OCI-LY7 (cell line): ENCODE data around the gene IPCEF1. TPM values are rescaled to one million over a fixed set of nuclear protein-coding genes. Genes with fewer than 3 reads are reported as not detected.

Experiments
- BruUV-seq: library from RNA; stranded (reverse); fragments of 400-500 nt; replicated peaks from 2 replicates; lab custom pipeline; 2021; lab: Mats Ljungman, UMichigan
- CTCF ChIA-PET: fragments of 300-600 bp; sonication (Branson Sonifier 250); formaldehyde crosslinking; loops from one replicate; lab custom pipeline; 2022; ENCODE audit warnings: antibody characterized with exemption; ENCODE audit not compliant: unreplicated experiment; lab: Charles Lee
- POLR2A ChIA-PET: fragments of 300-600 bp; sonication (Branson Sonifier 250); formaldehyde crosslinking; loops from one replicate; lab custom pipeline; 2022; ENCODE audit warnings: antibody characterized with exemption; lab: Charles Lee
- DNase-seq: peaks from one replicate; pipeline ENCODE4 v3.0.0-alpha.2; 2015; ENCODE audit warnings: low spot score
- H2AFZ ChIP-seq: fragments of 200-600 bp; sonication (generic), shearing (Covaris generic); 2 replicates; pipeline ENCODE4 v1.6.1; 2014; ENCODE audit warnings: mild to moderate bottlenecking, antibody characterized with exemption, low read length, moderate library complexity
- H3K27ac ChIP-seq: fragments of 200-600 bp; sonication (generic); 2 replicates; pipeline ENCODE4 v1.5.1; 2014; ENCODE audit warnings: mixed run types, low read depth, mild to moderate bottlenecking, moderate library complexity, low read length, inconsistent platforms; ENCODE audit not compliant: poor library complexity, severe bottlenecking
- H3K36me3 ChIP-seq: fragments of 200-600 bp; sonication (generic); 2 replicates; pipeline ENCODE4 v1.6.1; 2014; ENCODE audit warnings: mild to moderate bottlenecking, antibody characterized with exemption, low read length, moderate library complexity, mixed read lengths; ENCODE audit not compliant: insufficient read depth
- H3K4me1 ChIP-seq: fragments of 200-600 bp; sonication (generic); 2 replicates; pipeline ENCODE4 v1.5.1; 2014; ENCODE audit warnings: mild to moderate bottlenecking, low read length; ENCODE audit not compliant: insufficient read depth, poor library complexity, severe bottlenecking
- H3K4me2 ChIP-seq: fragments of 200-600 bp; sonication (generic); 2 replicates; pipeline ENCODE4 v1.6.1; 2014; ENCODE audit warnings: mild to moderate bottlenecking, low read length
- H3K4me3 ChIP-seq: fragments of 200-600 bp; sonication (generic); 2 replicates; pipeline ENCODE4 v1.5.1; 2014; ENCODE audit warnings: mild to moderate bottlenecking, low read depth, low read length; ENCODE audit not compliant: poor library complexity, severe bottlenecking
- H3K79me2 ChIP-seq: fragments of 200-600 bp; sonication (generic); 2 replicates; pipeline ENCODE4 v1.6.1; 2016; ENCODE audit warnings: low read depth, mild to moderate bottlenecking, low read length, moderate library complexity, mixed read lengths; ENCODE audit not compliant: insufficient read depth
- H3K9me2 ChIP-seq: fragments of 200-600 bp; sonication (generic); 2 replicates; pipeline ENCODE4 v1.6.1; 2016; ENCODE audit warnings: mild to moderate bottlenecking, low read length, mixed read lengths; ENCODE audit not compliant: insufficient read depth
- H3K9me3 ChIP-seq: fragments of 200-600 bp; sonication (generic); 2 replicates; pipeline ENCODE4 v1.6.1; 2014; ENCODE audit warnings: mild to moderate bottlenecking, mixed run types, low read length, mixed read lengths
- H4K20me1 ChIP-seq: fragments of 200-600 bp; sonication (generic); 2 replicates; pipeline ENCODE4 v1.6.1; 2014; ENCODE audit warnings: mild to moderate bottlenecking, antibody characterized with exemption, low read length, moderate library complexity, mixed read lengths; ENCODE audit not compliant: insufficient read depth
- EZH2phosphoT487 ChIP-seq: fragments of 200-600 bp; sonication (generic); IDR thresholded peaks from 2 replicates; pipeline ENCODE4 v1.6.1; 2018; ENCODE audit warnings: low read depth, borderline replicate concordance, mild to moderate bottlenecking, mixed run types, antibody characterized with exemption, low read length, moderate library complexity, mixed read lengths
- intact Hi-C: fragments of 100-400 bp; cut with micrococcal nuclease; formaldehyde crosslinking; loops from one replicate; pipeline ENCODE4 v1.10.0; 2022; ENCODE audit not compliant: unreplicated experiment
- total RNA-seq, 2 experiments: library from RNA; depleted of rRNA in 1 of 2; stranded (reverse); fragments of >200 nt in 1 of 2; shearing (Covaris generic) in 1 of 2; gene quantifications; 2 replicates each; pipeline ENCODE4 v1.2.3, GENCODE V29; 2014 to 2022
- TF ChIP-seq, protein P1 (sequence below): fragments of 200-600 bp; sonication (generic); conservative IDR thresholded peaks from 2 replicates; pipeline ENCODE4 v1.5.1; 2014; ENCODE audit warnings: mild to moderate bottlenecking, antibody characterized with exemption, low read length, moderate library complexity, mixed read lengths

Gene IPCEF1
- total RNA-seq, 2 experiments from 2014 or later = not detected

DNA sequence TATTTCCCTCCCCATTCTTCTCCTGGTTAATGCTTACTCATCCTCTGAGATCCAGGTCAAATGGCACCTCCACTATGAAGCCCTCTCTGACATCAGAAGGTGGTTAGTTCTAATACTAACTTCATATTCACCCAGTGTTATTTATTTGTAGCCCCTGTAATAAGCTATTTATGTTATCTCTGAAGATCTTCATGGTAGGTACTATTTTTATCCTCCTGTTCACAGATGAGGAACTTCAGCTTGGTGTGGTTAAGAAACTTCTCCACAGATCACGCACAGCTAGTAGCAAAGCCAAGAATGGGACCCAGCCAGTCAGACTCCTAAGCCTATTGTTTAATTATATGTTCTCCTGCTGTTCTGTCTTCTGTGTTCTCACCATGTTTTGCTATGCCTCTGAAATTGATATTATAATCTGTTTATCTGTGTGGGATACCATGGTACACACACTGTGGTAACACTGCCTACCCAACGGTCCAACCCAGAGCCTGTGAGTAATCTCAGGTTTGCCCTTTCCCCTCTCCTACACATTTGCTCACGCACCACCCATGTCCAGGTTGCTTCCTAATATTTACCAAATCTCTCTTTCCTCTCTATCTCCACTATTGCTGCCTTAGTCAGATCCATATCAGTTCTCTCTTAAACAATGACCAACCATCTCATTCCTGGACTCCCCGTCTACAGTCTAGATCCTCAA lies 98.4 kb downstream of the IPCEF1 start:
- Histone ChIP-seq H3K4me2 (no peak overlapping the region), H3K27ac (no peak overlapping the region), H3K9me3 (peaks cover 6% of the 10 kb centered on the region; the same call in 1 of the 2 replicates), H3K36me3 (no peaks in the 10 kb centered on the region), H3K9me2 (no peaks in the 10 kb centered on the region), H2AFZ (peak overlapping the region; percentile 46), H4K20me1 (no peaks in the 10 kb centered on the region), H3K4me1 (peaks cover 9% of the 10 kb centered on the region), H3K4me3 (no peak overlapping the region), H3K79me2 (no peaks in the 10 kb centered on the region)
- ChIA-PET POLR2A (interaction anchor here (0.5 to 0.6 kb wide), 3 partner anchors 30 to 1077 kb away, joined by 3 to 6 read pairs (median 3); no protein-coding TSS in a partner anchor), CTCF (no interaction called here)
- DNase-seq = no peak
- no peak for TF ChIP-seq EZH2phosphoT487
- TF ChIP-seq, protein P1, sequence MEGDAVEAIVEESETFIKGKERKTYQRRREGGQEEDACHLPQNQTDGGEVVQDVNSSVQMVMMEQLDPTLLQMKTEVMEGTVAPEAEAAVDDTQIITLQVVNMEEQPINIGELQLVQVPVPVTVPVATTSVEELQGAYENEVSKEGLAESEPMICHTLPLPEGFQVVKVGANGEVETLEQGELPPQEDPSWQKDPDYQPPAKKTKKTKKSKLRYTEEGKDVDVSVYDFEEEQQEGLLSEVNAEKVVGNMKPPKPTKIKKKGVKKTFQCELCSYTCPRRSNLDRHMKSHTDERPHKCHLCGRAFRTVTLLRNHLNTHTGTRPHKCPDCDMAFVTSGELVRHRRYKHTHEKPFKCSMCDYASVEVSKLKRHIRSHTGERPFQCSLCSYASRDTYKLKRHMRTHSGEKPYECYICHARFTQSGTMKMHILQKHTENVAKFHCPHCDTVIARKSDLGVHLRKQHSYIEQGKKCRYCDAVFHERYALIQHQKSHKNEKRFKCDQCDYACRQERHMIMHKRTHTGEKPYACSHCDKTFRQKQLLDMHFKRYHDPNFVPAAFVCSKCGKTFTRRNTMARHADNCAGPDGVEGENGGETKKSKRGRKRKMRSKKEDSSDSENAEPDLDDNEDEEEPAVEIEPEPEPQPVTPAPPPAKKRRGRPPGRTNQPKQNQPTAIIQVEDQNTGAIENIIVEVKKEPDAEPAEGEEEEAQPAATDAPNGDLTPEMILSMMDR = no peak
- intact Hi-C loops = no loop called here
- BruUV-seq = no TSS peak

DNA sequence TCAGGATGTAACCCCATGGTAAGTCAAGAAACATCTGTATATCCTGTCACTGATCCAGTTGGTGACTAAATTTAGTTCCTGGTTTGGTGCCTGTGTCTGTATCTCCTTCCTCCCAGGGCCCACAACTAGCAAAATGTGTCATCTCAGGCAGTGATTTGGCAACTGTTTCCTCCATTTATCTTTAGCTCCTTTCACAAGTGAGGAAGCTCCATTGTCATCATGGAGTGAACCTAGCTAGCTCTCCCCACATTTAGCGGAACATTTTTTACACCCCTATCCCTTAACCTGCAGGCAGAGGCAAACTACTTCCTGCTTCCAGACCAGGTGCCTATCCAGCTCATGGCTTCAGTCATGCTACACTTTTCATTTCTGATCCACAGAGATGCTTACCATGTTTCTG lies 99.5 kb downstream of the IPCEF1 start:
- H3K9me2 ChIP-seq = no peaks in the 10 kb centered on the region
- no TSS peak for BruUV-seq
- no peaks in the 10 kb centered on the region for H4K20me1 ChIP-seq
- peak overlapping the region; percentile 3; the same call in 1 of the 2 replicates for H2AFZ ChIP-seq
- POLR2A ChIA-PET = interaction anchor here (0.5 kb wide), 1 partner anchor 81 kb away, joined by 3 read pairs; no protein-coding TSS in a partner anchor
- H3K27ac ChIP-seq = no peak overlapping the region
- no peak overlapping the region for H3K4me2 ChIP-seq
- no peak for DNase-seq
- no peaks in the 10 kb centered on the region for H3K79me2 ChIP-seq
- TF ChIP-seq EZH2phosphoT487 = no peak
- TF ChIP-seq, protein P1 = no peak
- intact Hi-C loops = no loop called here
- no peaks in the 10 kb centered on the region for H3K36me3 ChIP-seq
- H3K4me1 ChIP-seq = peaks cover 9% of the 10 kb centered on the region
- H3K4me3 ChIP-seq = no peak overlapping the region
- CTCF ChIA-PET = no interaction called here
- peaks cover 6% of the 10 kb centered on the region; the same call in 1 of the 2 replicates for H3K9me3 ChIP-seq

DNA sequence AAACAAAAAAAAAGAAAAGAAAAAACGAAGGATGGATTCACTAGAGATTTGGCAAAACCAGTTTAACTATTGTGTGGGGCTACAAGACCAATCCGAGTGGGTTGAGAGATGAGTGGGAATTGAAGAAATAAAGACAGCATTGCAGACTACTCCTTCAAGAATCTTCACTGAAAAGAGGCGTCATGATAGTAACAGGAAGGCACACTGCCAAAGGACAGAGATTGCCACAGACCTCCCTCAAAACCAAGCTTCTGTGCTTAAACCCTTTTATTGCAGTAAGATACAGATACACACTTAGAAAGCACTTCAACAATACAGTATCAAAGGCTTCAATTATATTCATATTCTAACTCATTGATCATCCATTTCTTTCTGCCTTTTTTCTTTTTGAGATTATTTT lies 103.9 kb downstream of the IPCEF1 start:
- Histone ChIP-seq H2AFZ (no peak overlapping the region), H3K36me3 (no peaks in the 10 kb centered on the region), H3K4me3 (no peak overlapping the region), H3K9me3 (peaks cover 6% of the 10 kb centered on the region; the same call in 1 of the 2 replicates), H3K4me1 (peaks cover 6% of the 10 kb centered on the region), H3K27ac (no peak overlapping the region), H3K79me2 (no peaks in the 10 kb centered on the region), H3K9me2 (no peaks in the 10 kb centered on the region), H3K4me2 (no peak overlapping the region), H4K20me1 (no peaks in the 10 kb centered on the region)
- no TSS peak for BruUV-seq
- no peak for DNase-seq
- TF ChIP-seq, protein P1 = no peak
- TF ChIP-seq EZH2phosphoT487 = no peak
- CTCF ChIA-PET = no interaction called here
- intact Hi-C loops = no loop called here
- POLR2A ChIA-PET = no interaction called here
